ENCODE results near the gene SLMAP.

DNA sequence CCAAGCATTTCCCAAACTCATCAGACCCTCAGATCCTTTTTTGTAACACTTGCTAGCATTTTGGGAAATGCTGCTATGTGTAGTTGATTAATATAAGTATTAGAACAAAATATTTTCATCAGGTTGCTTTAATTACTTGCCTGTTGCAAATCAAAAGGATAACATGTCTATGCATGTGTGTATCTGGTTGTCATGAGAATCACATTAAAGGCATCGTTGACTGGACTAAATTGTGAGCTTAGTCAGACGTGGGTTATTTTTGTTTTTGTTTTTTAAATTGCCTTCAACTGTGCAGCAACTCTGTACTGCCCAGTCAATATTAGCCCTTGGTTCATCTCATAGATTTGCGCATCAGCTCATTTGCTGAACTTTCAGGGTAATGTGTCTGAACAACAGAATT is 81.6 kb downstream of the SLMAP start:
- TF ChIP-seq, protein P1, sequence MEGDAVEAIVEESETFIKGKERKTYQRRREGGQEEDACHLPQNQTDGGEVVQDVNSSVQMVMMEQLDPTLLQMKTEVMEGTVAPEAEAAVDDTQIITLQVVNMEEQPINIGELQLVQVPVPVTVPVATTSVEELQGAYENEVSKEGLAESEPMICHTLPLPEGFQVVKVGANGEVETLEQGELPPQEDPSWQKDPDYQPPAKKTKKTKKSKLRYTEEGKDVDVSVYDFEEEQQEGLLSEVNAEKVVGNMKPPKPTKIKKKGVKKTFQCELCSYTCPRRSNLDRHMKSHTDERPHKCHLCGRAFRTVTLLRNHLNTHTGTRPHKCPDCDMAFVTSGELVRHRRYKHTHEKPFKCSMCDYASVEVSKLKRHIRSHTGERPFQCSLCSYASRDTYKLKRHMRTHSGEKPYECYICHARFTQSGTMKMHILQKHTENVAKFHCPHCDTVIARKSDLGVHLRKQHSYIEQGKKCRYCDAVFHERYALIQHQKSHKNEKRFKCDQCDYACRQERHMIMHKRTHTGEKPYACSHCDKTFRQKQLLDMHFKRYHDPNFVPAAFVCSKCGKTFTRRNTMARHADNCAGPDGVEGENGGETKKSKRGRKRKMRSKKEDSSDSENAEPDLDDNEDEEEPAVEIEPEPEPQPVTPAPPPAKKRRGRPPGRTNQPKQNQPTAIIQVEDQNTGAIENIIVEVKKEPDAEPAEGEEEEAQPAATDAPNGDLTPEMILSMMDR (conservative IDR thresholded peaks at IDR 0.05; ENCODE audit: low read depth, low read length), result no peak
- TF ChIP-seq BHLHE40 (IDR thresholded peaks at IDR 0.05; ENCODE audit: low read depth, low read length) (no peak), RCOR1 (IDR thresholded peaks at IDR 0.05; ENCODE audit: insufficient replicate concordance, low read length) (no peak), CHD1 (IDR thresholded peaks at IDR 0.05; ENCODE audit: low read depth, low read length) (no peak), POLR2A (IDR thresholded peaks at IDR 0.05; ENCODE audit: low read depth, low read length) (no peak)
- TF ChIP-seq, protein P2, sequence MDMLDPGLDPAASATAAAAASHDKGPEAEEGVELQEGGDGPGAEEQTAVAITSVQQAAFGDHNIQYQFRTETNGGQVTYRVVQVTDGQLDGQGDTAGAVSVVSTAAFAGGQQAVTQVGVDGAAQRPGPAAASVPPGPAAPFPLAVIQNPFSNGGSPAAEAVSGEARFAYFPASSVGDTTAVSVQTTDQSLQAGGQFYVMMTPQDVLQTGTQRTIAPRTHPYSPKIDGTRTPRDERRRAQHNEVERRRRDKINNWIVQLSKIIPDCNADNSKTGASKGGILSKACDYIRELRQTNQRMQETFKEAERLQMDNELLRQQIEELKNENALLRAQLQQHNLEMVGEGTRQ (IDR thresholded peaks at IDR 0.05; ENCODE audit: low read depth, low read length), result no peak
